Psoas muscle (tissue), 8 donors: ENCODE results near the gene PANX1. TPM values are rescaled to one million over a fixed set of nuclear protein-coding genes. Genes with fewer than 3 reads are reported as not detected.
"Not testable (repeated sequence)": the region's sequence is repeated elsewhere in the genome, so short reads cannot be mapped to it uniquely, and the experiment has no call there.

ENCODE experiments used
- ATAC-seq, 4 donors: fragments of 200-7000 bp; cut with Tn5 transposase; one replicate each; pipeline ENCODE4 v1.9.1; 2020; ENCODE audit warnings: moderate library complexity in 3 of 4, mild to moderate bottlenecking in 2 of 4
- DNase-seq, 2 donors: peaks; one replicate each; pipeline ENCODE4 v3.0.0-alpha.2; 2020
- H3K27ac ChIP-seq: fragments of 200-600 bp; one replicate; pipeline ENCODE4 v1.8.0; 2022
- H3K27me3 ChIP-seq, 3 donors: fragments of 200-600 bp in 1 of 3; one replicate each; pipeline versions ENCODE4 v1.6.1 to v1.8.0; 2013 to 2022; ENCODE audit warnings: low read length in 2 of 3, mild to moderate bottlenecking in 2 of 3, moderate library complexity in 1 of 3; ENCODE audit not compliant: insufficient read depth in 3 of 3
- H3K36me3 ChIP-seq, 2 donors: fragments of 200-600 bp in 1 of 2; one replicate each; pipeline versions ENCODE4 v1.6.1 to v1.8.0; 2013 to 2022; ENCODE audit warnings: low read depth in 1 of 2, mild to moderate bottlenecking in 1 of 2, moderate library complexity in 1 of 2; ENCODE audit not compliant: insufficient read depth in 1 of 2
- H3K4me1 ChIP-seq: fragments of 200-600 bp; one replicate; pipeline ENCODE4 v1.8.0; 2022
- H3K4me3 ChIP-seq: fragments of 200-600 bp; one replicate; pipeline ENCODE4 v1.8.0; 2022; ENCODE audit warnings: mild to moderate bottlenecking
- H3K9me3 ChIP-seq: fragments of 200-600 bp; one replicate; pipeline ENCODE4 v1.8.0; 2022
- WGBS, 3 donors: extraction: QIAGEN DNeasy Blood & Tissue Kit; methylation state at CpG; one replicate each; pipeline versions ENCODE4 v1.1.6 to v1.1.7; 2013; 5-methylcytosine and 5-hydroxymethylcytosine counted together
- intact Hi-C, 2 donors: fragments of 100-400 bp; cut with DNase I; formaldehyde crosslinking; loops; one replicate each; pipeline versions ENCODE4 v1.11.0 to v1.14.2; 2022
- polyA plus RNA-seq, 3 donors: library from polyadenylated mRNA; stranded (reverse); fragments of 200-250 nt; gene quantifications; one replicate each; pipeline ENCODE4 v1.2.3, GENCODE V29; 2013
- total RNA-seq, 4 donors: library from RNA; stranded (reverse); fragmentation: NEBNext Ultra II Directional in 2 of 4; extraction: Animal tissue kit (Norgen Biotek cat#: 25700) in 2 of 4; gene quantifications; one replicate each; pipeline versions ENCODE4 v1.2.1 to v1.2.4, GENCODE V29; 2021 to 2023
- TF ChIP-seq, protein P1 (sequence below): fragments of 200-600 bp; IDR thresholded peaks from one replicate; pipeline ENCODE4 v1.8.0; 2022; ENCODE audit warnings: antibody characterized with exemption
- donor health status: healthy with polysubstance abuse.
- donor health status: DM: no; HTN: no; CAD: no; lungs with moderate emphysema.
- donor health status: Bipolar disorder and iron deficiency.
- donor health status: healthy.
- donor health status: DM: yes; HTN: yes; CAD: no.
- donor health status: DM: no; HTN: no; CAD: no.
- donor health status: DM: no; HTN: no; CAD: no.
- donor health status: DM: yes; HTN: yes; CAD: no.

Gene PANX1
- total and polyA plus RNA-seq, 7 donors = 9.2 to 87.2 (median 33.5) TPM

- H3K27ac ChIP-seq = no peak overlapping the region
- ATAC-seq (no peak), DNase-seq (no peak)
- WGBS, 3 donors = 89 to 94% (median 91%) methylated on average over 3 of the region's 3 CpGs
- intact Hi-C loops = no loop called here
- H3K36me3 ChIP-seq = no peaks in the 10 kb centered on the region
- peaks cover 6% of the 10 kb centered on the region for H3K4me1 ChIP-seq
- no peaks in the 10 kb centered on the region for H3K9me3 ChIP-seq
- no peak overlapping the region for H3K4me3 ChIP-seq
- TF ChIP-seq, protein P1, sequence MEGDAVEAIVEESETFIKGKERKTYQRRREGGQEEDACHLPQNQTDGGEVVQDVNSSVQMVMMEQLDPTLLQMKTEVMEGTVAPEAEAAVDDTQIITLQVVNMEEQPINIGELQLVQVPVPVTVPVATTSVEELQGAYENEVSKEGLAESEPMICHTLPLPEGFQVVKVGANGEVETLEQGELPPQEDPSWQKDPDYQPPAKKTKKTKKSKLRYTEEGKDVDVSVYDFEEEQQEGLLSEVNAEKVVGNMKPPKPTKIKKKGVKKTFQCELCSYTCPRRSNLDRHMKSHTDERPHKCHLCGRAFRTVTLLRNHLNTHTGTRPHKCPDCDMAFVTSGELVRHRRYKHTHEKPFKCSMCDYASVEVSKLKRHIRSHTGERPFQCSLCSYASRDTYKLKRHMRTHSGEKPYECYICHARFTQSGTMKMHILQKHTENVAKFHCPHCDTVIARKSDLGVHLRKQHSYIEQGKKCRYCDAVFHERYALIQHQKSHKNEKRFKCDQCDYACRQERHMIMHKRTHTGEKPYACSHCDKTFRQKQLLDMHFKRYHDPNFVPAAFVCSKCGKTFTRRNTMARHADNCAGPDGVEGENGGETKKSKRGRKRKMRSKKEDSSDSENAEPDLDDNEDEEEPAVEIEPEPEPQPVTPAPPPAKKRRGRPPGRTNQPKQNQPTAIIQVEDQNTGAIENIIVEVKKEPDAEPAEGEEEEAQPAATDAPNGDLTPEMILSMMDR = no peak
- no peaks in the 10 kb centered on the region for H3K27me3 ChIP-seq
These were observed 24.7 kb downstream of the PANX1 start for GRCh38 chr11:94153320-94153719.

DNA sequence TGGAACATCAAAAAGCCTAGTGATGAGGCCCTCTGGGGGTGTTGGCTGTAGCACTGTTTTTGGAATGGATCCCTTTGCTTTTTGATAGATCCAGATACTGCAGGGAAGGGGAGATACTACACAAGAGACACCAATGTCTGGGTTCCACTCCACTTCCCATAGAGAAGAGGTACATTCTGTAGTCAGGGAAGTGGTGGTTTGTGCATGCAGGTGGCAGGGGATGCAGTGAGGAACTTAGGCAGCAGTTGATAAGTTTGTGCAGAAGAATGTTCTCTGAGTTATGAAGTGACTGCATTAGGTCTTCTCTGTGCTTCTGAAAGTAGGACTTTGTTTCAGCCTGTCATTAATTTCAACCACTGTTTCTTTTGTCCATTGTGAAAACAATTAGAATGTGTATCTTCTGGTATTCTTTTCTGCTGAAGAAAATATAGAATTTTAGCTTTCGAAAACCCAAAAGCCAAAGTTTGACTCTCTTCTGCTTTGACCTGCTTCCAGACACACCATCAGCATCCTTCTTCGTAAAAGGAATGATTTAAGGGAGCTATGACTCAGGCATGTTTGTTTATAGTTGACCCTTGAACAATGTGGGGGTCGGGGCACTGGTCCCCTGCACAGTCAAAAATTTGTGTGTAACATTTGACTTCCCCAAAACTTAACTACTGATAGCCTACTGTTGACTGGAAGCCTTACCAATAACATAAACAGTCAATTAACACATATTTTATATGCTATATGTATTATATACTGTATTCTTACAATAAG is 25.6 kb downstream of the PANX1 start:
- intact Hi-C loops = no loop called here
- TF ChIP-seq, protein P1 = no peak
- Histone ChIP-seq H3K36me3 (no peaks in the 10 kb centered on the region), H3K9me3 (no peaks in the 10 kb centered on the region), H3K27ac (no peak overlapping the region), H3K4me1 (peaks cover 6% of the 10 kb centered on the region), H3K4me3 (no peak overlapping the region), H3K27me3 (no peaks in the 10 kb centered on the region)
- no peak for DNase-seq
- ATAC-seq = no peak
- WGBS, 3 donors = 81 to 89% (median 86%) methylated on average over 3 of the region's 3 CpGs

DNA sequence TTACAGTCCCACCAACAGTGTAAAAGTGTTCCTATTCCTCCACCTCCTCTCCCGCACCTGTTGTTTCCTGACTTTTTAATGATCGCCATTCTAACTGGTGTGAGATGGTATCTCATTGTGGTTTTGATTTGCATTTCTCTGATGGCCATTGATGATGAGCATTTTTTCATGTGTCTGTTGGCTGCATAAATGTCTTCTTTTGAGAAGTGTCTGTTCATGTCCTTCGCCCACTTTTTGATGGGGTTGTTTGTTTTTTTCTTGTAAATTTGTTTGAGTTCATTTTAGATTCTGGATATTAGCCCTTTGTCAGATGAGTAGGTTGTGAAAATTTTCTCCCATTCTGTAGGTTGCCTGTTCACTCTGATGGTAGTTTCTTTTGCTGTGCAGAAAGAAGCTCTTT is 28.7 kb downstream of the PANX1 start:
- H3K9me3 ChIP-seq, intact Hi-C loops, H3K36me3 ChIP-seq, H3K27ac ChIP-seq, H3K4me3 ChIP-seq, H3K27me3 ChIP-seq, ATAC-seq, H3K4me1 ChIP-seq, DNase-seq: not testable (repeated sequence)
- whole genome bisulfite sequencing, 3 donors = 86 to 94% (median 89%) methylated on average over 2 to 3 of the region's 3 CpGs

- ATAC-seq (no peak), DNase-seq (no peak)
- Histone ChIP-seq H3K36me3 (no peaks in the 10 kb centered on the region), H3K9me3 (no peaks in the 10 kb centered on the region), H3K27ac (no peak overlapping the region), H3K4me1 (no peaks in the 10 kb centered on the region), H3K27me3 (no peaks in the 10 kb centered on the region), H3K4me3 (no peak overlapping the region)
- intact Hi-C loops = no loop called here
- TF ChIP-seq, protein P1 = no peak
- WGBS, 3 donors = 92 to 98% (median 97%) methylated on average over 1 of the region's 1 CpG
These were observed 40.2 kb downstream of the PANX1 start for GRCh38 chr11:94168882-94169281.

- ATAC-seq (no peak), DNase-seq (no peak)
- Histone ChIP-seq H3K27ac (no peak overlapping the region), H3K36me3 (no peaks in the 10 kb centered on the region), H3K4me3 (no peak overlapping the region), H3K9me3 (no peaks in the 10 kb centered on the region), H3K27me3 (no peaks in the 10 kb centered on the region), H3K4me1 (no peaks in the 10 kb centered on the region)
- intact Hi-C loops = no loop called here
- 82 to 88% (median 87%) methylated on average over 4 of the region's 4 CpGs for WGBS, 3 donors
- TF ChIP-seq, protein P1 = no peak
These were observed 40.9 kb downstream of the PANX1 start for GRCh38 chr11:94169516-94169915.
